Metanephros (tissue), 2 donors: ENCODE data around the gene CACNA1B. TPM values are rescaled to one million over a fixed set of nuclear protein-coding genes. Genes with fewer than 3 reads are reported as not detected.

Source experiments
- small RNA-seq: library from RNA; depleted of rRNA; stranded (forward); fragments of <200 nt; gene quantifications from one replicate; pipeline ENCODE3, GENCODE V24; 2014; ENCODE audit warnings: low replicate concordance
- total RNA-seq: library from RNA; depleted of rRNA; stranded (reverse); fragments of >200 nt; gene quantifications from one replicate; pipeline ENCODE4 v1.2.3, GENCODE V29; 2014

Gene CACNA1B
- 0.41 TPM for total RNA-seq

GRCh38 chr9:137877506-137878122 lies at the start of gene CACNA1B:
TSS of gene CACNA1B (plus strand) at chr9:137877782. CDS start at chr9:137877934, 152 bp downstream.

Small RNA genes within 50 kb of the gene (small RNA-seq; reads per million reads assigned to genes)
- not detected for gene AL591424.2
- not detected for gene MIR602
